Amniotic epithelial cell (primary cell): ENCODE results near the gene SLC38A2.

Experiments
- DNase-seq: peaks from one replicate; pipeline ENCODE4 v3.0.0-alpha.2; 2010; ENCODE audit warnings: low read depth

The SLC38A2 gene

DNA sequence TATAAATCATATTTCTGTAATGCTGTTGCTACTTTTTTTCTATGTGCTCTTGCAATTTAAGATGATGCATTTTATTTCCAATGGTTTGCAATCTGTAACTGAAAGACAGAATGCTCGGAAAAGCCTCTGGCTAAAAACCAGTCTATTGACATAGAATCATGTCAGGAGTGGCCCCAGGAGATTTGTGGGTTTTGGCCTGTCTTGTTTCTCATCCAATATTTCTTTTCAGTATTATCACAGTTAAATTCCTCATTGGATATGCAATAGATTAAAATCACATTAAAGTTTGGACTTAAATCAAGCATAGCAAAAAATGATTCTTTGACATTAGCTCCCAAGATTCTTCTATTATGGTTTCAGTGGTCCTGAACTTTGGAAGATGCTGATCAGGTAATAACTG lies 19.1 kb upstream of the SLC38A2 start:
- no peak for DNase-seq

DNA sequence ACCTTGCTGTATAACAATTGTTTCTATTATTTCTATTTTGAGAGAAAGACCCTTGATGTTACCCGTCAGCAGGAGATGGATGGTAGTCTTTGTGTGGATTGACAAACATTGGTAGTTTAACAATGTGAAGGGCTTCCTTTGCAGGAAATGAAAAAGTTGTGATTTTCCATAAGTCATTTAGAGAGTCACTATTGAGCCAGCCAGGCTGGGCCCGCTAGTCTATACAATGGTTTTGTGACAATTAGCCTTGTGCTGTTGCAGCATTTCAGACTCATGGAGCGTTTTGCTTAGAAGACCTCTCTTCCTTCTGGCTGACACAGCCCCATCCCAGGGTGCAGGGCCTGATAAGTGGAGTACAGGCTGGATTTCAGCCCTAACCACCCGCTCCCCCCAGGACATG lies 18.3 kb upstream of the SLC38A2 start:
- DNase-seq: no peak

DNA sequence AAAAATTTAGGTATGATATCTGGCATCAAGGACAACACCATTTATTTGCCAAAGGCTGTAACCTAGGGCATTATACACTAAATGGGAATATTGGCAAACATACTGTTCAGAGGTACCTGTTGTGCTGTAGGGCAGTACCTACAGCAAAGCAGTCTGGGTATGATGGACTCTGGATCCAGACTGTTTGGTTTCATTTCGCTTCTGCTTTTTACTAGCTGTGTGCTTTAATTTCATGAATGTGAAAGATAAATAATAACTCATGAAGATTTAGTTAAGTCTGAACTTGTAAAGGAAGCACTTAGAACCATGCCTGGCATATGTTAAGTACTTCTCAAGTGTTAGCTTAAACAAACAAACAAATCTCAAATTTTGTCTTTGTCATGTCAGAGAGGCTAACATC lies 17.7 kb upstream of the SLC38A2 start:
- no peak for DNase-seq

DNA sequence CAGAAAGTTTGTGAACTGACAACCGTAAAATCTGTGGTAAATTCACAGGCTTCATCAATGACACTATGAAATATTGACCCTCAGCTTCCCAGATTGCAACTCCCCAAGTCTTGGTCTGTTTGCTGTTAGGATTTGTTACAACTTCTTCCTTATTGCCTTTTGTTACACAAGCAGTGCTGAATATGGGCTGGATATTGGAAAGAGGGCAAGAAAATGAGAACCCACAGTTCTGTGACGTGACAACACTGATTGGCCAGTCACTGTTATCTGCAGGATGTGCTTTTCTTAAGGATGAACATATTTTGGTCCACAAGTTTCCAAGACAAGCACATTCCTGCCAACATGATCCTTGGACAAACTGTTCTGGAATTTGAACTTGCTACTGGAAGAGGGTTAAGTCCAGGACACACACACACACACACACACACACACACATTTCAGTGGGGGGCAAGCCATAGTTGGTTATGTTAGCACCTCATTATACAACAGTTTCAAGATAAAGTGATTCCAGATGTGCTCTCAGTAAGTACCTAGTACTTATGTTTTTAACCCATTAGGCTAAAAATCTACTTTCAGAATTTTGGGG lies 16.6 kb upstream of the SLC38A2 start:
- DNase-seq: peak; percentile 98

DNA sequence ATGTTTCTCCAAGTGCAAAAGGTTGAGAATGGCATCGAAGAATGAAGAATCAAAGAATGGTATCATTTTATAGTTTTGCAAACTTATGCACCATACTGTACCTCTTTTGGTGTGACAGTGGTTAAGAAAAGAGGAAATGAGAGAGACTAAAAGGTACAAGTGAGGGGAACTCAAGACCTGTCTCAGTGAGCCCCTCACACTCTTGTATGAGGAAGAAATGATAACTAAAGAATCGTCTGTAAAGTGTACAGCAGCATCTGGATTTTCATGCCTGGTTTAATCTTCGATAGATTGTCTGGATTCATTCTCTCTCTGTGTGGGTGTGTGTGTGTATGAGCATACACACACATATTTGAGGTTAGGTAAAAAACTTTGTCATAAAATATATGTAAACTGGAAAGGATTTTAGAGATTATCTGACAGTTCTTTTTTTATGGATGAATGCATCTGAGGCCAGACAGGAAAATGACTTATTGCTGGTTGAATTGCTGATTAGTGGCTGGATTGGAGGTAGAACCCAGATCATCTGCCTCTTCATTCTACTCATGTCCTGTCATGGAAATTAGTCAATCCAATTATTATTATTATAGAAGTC lies 16.0 kb upstream of the SLC38A2 start:
- peak; percentile 92 for DNase-seq

DNA sequence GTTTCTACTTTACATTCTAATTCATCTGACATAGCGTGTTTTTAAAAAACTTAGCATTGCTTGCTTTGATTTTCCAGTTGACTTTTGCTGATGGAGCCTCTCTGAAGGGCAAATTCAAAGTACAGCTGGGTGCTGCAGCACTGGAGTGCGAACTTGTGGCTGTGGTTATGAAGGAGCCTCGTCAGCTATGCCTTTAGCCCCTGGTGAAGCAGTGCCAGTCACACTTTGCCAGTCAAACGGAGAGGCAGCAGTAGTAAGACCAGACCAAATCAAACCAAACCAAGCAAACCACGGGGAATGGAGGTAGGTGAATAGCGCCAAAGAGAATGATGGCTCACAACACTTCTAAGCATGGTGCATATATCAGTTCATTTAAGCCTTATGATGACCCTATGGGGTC lies 15.1 kb upstream of the SLC38A2 start:
- no peak for DNase-seq

DNA sequence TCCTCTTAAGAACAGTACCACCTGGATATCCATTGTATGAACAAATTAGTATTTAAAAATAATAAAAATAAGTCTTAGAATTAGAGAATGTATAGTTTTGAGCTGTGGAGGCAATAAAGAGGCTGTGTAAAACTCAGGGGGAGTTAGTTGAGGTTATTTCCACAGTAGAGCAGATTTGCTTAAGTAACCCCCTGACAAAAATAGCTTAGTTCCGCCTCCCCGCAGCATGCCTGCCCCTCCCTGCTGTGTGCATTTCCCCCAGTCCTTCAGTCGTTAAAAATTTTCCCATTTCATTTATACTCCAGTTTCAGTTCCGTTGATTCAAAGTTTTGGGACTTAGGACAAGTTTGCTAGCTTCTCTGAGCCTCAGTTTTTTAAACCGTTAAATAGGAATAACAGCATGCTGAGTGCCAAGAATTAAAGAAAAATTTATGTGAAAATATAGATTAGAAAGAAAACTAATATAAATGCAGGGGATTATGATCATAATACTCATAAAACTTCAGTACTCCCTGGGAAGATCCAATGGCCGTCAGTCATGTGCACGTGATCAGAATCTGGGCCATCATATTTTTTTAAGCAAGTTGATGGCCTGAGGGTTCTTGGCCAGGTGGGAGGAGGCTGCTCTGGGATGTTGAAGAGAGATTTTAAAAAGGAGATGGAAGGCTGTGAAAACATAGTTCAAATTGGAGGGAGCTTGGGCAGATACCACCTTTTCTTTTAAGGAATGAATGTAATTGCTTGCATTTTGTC lies 14.5 kb upstream of the SLC38A2 start:
- DNase-seq: peak; percentile 50

DNA sequence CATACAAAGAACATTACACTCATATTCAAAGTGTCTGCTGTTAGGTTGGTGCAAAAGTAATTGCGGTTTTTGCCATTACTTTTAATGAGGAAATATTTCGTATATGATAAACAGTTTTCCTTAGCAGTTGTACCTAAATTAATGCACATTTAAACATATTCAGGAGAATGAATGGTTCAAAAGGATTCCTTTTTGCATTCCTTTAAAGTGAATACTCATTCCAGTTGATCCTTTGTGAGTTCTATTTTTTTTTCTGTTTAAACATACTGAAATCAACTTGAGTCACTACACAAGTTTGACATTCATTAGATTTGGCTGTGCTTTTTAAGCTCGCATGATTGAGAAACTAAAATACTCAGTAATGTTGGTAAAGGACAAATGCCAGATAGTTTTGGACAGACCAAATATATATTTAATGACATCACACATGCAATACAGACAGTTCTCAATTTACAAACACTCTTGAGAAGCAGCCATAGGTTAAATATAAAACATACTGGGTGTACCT lies 13.8 kb upstream of the SLC38A2 start:
- DNase-seq: peak; percentile 94

DNA sequence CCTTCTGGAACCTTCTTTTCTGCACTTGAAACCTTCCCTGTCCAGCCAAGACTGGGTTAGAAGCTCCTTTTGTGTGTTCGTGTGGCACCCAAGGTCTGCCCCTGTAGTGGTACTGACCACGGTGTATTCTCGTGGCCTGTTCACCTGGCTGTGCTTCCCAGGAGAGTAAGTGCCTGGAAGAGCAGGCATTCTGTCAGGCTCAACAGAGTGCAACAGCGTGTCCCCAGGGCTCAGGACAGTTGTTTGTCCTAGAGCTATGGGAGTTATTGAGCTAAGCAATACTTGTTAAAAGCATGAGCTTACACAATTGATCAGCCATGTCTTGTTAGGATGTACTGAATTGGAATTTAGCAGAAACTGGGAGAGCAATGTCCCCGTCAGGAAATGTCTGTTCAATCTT lies 12.9 kb upstream of the SLC38A2 start:
- DNase-seq: no peak

DNA sequence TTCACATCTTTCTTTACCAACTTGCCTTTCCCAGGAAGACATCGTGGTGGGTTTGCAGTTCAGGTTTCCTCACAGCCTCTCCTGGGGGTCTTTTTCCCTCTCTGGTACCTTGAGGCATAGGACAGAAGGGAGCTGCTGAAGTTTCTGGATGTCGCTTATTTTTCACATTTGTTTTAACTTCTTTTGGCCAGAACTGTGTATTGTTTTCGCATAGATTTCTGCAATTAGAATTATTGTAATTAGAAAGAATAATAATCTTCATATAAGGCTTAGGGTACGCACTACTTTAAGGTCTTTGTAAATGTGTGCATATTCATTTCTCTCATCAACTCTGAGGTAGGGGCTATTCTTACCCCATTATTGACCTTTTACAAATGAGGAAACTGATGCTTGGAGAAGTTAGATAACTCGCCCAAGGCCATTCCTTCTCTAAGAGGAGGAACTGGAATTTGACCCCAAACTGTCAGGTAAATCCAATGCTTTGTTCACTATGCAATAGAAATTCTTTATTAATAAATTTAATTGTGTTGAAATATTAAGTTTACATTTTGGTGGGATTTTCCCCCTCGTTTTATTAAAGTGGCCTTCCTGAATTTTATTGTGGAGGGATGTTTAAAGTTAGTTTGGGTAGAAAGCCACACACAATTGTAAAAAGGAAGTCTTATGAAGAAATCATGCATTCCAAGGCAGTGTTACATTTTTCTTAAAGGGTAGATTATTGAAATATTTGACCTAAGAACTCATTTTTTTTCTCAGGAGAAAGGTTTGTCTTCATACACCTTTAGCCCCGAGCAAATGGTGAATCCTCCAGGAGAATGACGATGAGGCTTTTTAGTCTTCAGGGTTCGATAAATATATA lies 12.1 kb upstream of the SLC38A2 start:
- peak; percentile 62 for DNase-seq

DNA sequence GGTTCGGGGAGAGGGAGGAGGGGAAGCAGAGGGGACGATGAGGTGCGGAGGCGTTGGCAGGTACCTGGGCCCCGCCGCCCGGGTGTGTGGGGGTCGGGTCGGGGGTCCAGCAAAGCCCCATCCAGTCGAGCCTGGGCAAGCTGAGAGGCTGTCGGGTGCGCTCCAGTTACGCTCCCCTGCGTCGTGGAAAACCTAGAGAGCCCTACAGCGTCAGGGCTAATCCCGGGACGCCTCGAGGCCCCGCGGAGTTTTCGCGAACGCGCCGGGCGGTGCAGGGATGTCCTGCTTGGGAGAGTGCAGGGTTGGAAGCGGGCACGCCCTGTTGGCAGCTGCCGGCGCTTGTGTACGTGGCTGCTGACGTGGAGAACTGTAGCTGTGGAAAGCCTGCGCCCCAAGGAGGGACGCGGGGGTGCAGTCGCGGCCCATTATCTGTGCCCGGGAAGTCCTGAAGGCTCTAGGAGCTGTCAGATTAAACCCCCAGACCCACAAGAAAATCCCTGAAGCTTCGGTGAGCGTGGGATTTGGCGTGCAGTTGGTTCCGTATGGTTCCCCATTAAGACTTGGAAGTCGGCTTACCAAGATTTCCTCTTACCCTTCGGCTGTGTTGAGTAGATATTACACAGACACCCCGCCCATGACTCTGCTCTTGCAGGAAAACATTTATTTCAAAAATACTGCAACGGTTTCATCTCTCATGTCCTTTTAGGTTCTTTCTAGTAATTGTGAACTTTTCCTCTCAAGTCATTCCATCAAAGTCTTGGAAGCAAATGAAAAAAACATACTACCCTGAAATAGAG lies 11.3 kb upstream of the SLC38A2 start:
- peak; percentile 95 for DNase-seq

DNA sequence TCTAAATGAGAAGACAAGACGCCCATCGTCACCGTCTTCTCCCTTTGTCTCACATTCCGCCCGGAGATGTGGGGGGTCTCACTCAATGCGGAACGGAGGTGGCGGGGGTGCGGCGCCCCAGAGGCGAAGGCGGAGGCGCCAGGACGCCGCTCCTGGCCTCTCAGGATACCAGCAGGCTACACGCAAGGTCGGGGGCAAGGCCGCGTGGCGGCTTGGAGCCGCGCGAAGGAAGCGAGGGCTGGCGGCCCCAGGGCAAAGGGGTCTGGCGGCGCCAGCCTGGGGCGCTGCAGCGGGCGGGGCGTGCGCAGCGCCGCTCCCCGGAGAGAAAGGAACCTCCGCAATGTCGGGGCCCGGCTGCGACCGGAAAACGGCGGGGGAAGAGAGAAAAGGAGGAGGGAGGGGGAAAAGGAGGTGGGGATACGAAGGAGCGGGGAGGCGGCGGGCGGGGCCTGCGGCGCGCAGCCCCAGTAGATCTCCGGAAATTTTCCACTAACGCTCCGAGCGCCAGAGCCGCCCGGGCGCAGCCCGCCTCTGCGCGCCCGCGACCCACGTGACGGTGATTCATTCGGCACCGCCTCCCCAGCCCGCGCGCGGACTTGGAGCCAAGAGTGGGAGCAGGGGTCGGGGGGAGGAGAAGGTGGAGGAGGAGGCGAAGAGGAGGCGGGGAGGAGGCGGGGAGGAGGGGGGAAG lies 10.5 kb upstream of the SLC38A2 start:
- DNase-seq: peak; percentile 97

DNA sequence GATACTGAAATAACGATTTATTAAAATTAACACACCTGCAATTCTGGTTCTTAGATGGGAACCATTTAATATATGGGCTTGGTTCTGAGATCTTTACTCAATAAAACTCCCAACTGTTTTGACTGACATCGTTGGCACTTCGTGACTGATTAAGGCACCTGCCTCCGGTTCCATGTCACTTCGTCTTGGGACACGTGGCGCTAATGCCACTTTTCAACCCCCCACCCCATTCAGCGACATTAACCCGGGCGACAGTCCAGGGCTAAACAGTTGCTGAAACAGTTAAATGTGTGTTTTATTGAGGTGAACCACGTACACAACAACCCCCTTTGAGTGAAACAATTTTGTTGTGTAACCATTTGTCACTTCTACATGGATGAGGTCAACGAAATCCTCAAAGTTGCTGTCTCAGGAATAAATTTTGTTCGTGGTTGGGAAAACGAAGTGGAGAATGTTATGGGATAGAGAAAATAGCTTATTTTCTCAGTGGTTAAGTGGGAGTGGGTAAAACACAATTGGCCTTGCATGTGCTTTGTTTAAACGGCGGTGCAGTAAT lies 9.9 kb upstream of the SLC38A2 start:
- peak; percentile 58 for DNase-seq

DNA sequence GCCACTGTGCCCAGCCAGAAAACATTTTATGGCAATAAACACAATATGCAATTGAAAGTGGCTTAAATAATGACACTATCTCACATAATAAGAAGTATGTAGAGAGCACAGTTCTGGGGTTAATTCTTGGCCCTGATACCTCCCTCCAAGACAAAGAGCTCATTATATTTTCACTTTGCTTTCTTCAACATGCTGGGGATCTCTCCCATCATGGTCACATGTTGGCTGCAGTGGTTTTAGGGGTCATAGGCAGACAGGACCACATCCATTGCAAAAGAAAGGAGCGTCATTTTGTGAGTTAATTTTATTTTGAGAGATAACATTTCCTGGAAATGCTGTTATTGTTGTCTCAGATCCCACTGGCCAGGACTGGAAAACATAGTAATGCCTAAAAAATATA lies 8.3 kb upstream of the SLC38A2 start:
- no peak for DNase-seq

DNA sequence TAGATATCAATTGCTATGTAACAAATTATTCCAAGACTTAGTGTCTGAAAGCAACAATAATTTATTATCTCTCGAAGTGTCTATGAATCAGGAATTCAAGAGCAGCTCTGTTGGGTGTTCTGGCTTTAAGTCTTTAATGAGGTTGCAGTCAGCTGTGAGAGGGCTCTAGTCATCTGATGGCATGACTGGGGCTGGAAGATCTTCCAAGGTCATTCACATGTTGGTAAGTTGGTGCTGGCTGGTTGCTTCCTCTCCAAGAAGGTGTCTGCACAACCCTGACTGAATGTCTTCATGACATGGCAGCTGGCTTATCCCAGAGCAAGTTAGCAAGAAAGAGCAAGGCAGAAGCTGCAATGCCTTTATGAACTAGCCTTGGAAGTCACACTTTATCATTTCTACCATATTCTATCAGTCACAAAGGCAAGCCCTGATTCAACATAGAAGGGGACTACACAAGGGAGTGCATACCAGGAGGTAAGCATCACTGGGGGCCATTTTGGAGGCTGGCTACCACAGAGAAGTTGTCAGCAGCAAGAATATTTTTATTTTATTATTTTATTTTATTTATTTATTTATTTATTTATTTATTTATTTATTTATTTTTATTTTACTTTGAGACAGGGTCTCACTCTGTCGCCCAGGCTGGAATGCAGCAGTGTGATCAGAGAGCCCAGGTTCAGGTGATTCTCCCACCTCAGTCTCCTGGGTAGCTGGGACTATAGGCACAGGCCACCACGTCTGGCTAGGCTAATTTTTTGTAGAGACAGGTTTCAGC lies 7.6 kb upstream of the SLC38A2 start:
- no peak for DNase-seq

DNA sequence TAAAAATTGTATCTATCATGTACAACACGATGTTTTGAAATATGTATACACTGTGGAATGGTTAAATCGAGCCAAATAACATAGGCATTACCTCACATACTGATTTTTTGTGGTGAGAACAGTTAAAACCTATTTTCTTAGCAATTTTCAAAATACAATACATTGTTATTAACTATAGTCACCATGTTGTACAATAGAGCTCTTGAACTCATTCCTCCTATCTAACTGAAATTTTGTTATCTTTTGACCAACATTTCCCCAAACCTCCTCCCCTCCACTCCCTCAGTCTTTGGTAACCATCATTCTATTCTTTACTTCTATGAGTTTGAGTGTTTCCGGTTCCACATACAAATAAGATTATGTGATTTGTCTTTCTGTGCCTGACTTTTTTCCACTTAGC lies 6.8 kb upstream of the SLC38A2 start:
- peak; percentile 77 for DNase-seq

DNA sequence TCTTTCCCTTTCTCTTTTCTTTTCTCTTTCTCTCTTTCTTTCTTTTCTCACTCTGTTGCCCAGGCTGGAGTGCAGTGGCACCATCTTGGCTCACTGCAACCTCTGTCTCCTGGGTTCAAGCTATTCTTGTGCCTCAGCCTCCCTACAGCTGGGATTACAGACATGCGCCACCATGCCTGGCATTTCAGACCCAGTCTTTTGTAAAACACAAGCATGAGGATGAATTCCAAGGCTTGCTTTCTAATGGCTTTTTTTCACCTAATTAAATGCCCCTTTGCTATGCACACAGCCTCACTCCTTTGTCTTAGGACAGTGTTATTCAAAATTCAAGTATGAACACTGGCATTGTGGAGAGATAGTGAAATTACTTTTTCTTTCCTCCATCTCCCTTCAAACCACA lies 6.0 kb upstream of the SLC38A2 start:
- DNase-seq: no peak

DNA sequence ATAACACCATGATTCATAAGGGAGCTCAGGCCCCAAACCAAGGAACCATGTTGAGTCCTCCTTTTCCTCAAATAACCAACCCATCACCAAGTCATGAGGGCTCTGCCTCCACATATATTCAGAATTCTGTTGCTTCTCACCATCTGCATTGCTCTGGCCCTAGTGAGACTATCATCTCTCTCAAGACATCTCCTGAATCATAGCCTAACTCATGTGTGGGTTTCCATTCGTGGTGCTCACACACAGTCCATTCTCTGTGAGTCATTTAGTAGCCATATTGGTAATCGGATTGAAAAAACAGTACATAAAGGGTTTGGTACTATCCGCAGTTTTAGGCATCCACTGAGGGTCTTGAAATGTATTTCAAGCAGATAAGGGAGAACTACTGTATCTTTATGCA lies 5.1 kb upstream of the SLC38A2 start:
- peak; percentile 73 for DNase-seq

DNA sequence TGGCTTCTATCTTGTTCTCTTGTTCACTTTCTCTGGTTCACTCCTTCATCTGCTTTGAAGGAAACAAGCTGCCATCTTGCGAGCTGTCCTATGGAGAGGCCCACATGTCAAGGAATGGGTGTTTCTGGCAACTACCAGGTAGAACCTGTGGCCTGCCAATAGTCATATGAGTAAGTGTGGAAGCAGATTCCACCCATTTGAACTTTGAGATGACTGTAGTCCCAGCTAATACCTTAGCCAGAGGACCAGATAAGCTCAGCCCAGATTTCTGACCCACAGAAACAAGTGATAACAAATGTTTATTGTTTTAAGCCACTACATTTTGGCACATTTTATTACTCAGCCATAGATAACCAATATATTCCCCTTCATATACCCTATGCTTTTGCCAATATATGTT lies 4.0 kb upstream of the SLC38A2 start:
- no peak for DNase-seq

DNA sequence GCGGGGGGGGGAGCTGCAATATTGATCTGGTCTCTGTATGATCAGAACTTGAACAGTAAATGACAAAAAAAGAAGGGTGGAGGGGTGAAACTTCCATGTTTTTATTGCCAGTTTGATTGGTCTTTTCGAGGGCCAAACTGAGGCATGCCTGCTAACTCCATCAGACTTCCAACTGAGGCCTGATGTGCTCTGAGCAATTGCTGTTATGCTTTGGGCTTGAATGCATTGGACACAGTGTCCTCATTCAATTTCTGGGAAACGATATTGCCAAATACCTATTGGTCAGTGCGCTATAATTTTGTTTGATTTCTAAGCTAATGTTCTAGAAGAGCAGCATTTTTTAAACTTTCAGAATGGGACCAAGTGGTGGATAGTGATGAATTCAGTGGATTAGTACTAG lies 2.1 kb upstream of the SLC38A2 start:
- DNase-seq: no peak
